HL-60/S4 treated with retinoic acid at 250 ng/mL for 4 days and 3 days (cell line): ENCODE data around the gene AFF3.

Experiments used
- in situ Hi-C: fragments of 300-500 bp; cut with MboI; formaldehyde crosslinking; loops from 2 replicates; pipeline ENCODE4 v1.7.0; 2022; ENCODE audit warnings: low sequenced_read_pairs

The AFF3 gene

DNA sequence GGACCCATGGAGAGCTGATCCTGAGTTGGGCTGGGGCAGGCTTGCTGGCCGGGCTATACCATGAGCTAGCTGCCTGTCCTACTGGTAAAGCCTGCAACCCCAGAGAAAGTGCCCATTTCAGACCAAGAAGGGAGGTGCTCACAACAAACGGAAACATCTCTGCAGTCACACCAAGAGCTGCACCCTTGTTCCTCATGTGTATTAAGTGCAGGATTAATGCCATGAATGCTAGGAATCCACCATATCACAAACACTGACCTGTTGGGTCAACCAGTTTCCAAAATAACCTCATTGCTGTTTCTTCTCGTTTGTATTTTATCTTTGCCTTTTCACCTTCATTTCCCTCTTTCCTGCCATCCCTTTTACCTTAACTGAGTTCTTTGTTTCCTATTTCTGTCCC, 69.9 kb downstream of the AFF3 start:
- in situ Hi-C loops = no loop called here

DNA sequence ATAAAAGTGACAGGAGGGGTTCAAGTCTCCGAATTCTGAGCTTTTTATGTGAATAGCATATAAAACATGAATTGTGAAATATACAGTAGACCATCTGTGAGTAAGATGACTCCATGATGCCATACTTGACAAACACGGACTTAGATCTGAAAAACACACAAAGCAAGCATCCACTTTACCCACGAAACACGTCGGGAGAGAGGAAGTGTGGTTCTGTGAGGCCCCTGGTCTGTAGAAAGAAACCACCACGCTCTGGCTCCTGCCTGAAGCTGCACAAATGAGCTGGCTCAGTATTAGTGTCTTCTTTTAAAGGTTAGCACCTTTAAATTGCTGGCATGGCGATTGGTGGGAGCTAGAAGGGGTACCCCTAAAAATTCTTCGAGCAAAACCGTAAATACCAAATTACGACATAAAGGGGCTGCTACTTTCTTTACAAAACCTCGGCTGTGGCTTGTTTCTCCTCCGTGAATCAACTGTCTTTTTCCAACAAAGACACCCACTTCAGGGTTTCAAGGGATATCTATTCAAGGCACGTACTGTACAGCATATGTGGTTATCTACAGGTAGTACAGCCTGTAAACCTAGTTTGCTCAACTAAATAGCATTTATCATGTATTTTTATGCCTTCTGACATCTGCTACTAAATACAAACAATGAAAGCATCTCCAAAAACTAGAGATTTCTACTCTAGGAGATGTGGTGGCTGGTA, 70.9 kb downstream of the AFF3 start:
- in situ Hi-C loops = no loop called here

DNA sequence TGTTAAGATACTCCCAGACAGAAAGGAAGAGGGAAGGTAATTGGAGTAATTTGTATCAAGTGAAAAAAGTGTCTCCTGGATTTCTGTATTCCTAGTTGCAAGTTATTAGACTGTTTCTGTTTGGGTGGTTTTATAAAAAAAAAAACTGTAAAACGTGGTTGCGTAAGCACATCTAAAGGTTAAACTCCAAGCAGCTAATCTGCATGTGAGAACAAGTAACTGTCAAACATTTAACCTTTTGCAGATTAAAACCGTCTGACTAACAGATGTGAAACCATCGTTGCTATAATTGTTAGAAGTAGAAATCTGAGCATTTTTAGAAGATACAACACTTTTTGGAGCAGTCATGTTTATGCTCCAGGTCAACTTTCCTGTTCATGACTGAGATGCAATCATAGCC, 72.3 kb downstream of the AFF3 start:
- in situ Hi-C loops = no loop called here

DNA sequence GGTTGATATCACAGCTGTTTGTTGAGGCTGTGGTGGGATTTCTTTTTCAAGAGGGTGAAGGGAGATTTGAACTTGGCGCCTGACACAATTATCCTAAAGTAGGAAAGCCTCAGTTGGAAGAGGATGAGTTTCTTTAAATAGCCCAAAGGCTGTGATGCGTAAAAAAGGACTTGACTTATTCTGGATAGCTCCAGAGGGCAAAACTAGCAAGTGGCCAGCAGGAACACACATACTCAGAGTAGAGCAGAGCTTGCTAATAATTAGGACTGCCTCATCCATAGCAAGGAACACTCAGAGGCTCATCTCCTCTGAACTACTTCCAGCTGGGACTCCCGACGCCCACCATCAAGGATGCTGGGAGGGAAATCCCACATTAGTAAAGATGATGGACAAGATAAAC, 74.0 kb downstream of the AFF3 start:
- in situ Hi-C loops = no loop called here

DNA sequence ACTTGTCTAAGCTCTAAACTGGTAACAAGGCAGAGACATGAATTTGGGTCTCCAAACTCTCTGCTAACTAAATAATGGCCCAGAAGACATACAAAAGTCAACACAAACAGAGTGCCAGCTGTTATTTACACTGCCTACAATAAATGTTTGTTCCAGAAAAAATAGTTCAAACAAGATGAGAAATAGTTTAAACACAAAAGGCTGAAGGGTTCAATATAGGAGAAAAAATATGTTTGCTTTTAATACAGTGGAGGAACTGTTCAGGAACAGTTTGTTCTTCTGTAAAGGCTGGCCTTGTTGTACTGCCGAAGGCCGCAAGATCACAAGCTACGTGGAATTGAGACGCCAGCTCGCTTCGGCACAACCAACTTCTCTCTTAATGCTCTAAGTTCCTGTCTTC, 74.6 kb downstream of the AFF3 start:
- in situ Hi-C loops = no loop called here

DNA sequence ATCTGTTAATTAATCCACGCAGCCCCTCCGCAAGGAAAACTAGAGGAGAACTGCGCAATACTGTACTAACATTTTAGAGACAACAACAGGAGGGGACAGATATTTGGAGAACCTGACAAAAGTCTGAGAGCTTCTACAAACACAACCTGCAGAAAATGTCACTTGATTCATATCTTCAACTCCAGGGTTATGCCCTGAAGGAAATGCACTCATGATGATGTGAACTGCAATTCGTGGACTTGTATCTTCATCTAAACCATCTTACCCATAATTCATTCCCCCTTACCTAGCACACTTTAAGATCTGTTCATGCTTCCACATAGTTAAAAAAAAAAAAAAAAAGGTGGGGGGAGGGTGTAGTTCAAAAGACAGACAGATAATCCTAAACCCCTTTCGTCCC, 75.5 kb downstream of the AFF3 start:
- in situ Hi-C loops = no loop called here

DNA sequence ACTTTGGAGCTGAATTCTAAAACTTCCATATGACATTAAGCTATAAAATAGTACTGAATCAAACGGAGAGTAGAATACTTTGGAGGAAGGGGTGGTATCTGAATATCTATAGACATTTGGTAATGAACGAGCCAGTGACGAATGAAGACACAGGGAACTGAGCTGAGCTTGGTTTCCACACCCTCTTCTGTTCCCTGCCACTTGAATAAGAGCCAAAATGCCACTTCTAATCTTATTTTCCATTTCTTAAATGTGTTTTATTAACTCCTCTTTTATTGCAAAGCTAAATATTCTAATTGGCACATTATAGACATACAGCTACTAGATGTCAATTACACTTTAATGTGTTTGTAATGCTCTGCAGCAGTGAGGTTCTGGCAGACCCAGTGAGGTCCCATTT, 76.1 kb downstream of the AFF3 start:
- in situ Hi-C loops = no loop called here

DNA sequence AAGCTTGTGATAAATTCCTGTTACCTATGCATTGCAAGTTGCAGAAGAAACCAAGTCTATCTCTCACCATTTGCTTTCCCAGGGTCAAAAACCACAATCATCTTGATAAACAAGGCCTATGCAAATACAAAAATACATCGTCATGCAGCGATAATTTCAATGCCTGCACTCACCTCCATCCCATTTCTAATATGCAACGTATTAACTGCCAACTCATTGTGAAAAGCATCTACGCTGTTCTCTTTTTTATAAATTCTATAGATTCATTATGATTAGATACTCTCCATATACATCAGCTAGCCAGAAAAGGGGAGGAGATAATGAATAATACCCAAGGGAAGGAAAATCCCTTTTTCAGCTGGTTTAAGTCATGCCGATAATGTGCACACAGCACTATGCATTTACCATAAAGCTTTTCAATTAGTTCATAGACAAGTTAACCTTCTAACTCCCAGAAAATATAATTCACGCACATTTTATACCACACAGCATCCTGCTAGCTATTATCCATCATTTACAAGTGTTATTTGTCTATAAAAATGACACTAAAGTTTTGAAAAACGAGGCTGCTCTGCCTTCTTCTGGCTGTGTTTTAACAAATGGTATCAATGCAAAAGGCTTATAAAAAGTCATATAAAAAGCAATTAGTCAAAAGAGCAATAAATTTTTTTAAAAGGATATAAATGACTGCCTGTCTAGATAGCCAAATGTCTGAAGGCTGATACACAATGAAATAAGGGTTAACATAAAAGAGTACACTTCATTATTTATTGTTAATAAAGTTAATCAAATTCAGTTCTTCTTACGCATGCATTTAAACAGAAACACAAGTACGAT, 77.6 kb downstream of the AFF3 start:
- in situ Hi-C loops = no loop called here

DNA sequence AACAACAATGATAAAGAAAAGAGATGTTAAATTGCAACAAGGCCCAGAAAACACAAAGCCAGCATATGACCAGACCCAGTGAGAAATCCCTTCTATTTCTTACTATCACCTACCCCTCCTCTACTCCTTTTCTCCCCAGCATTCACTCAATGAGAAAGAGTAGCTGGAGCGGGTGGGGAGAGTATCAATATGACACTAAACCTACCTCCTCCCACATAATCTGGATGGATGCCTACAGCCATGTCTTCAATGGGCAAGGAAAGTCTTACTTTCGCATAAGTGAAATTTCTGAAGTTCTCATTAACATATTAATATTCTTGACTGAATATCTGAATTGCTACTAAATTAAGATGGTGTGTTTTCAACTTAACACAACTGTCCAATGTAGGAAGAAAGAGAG, 78.2 kb downstream of the AFF3 start:
- in situ Hi-C loops = no loop called here

DNA sequence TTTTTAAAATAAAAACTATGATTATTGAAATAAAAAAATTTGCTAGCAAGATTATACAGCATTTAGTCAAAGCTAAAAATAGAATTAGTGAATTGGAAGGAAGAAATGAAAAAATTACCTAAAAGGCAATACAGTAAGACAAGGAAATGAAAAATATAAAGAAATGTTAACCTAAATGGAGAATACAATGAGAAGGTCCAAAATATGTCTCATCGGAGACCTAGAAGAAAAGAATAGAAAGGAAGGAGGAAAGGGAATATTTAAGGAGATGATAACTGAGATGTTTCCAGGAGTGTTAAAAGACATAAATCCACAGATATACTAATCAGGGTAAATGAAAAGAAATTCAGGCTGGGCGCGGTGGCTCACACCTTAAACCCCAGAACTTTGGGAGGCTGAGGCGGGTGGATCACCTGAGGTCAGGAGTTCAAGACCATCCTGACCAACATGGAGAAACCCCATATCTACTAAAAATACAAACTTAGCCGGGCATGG, 78.9 kb downstream of the AFF3 start:
- in situ Hi-C loops = no loop called here

DNA sequence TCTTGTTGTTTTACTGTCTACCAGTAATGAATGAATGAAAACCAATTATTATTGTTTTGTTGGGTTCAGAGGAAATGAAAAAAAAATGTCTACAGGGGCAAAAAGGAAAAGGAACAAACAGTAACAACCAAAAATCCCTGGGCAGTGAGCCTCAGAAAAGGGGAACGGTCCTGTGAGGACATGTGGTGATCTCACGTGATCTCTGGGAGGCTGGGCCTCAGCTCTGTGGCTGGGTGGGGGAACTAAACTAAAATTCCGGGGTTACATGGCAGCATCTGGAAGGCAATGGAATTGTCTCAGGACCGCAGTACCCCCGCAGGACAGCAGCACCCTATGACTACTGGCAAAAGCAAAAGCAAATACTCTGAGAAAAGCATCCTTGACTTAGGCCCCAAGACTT, 80.1 kb downstream of the AFF3 start:
- in situ Hi-C loops = no loop called here

DNA sequence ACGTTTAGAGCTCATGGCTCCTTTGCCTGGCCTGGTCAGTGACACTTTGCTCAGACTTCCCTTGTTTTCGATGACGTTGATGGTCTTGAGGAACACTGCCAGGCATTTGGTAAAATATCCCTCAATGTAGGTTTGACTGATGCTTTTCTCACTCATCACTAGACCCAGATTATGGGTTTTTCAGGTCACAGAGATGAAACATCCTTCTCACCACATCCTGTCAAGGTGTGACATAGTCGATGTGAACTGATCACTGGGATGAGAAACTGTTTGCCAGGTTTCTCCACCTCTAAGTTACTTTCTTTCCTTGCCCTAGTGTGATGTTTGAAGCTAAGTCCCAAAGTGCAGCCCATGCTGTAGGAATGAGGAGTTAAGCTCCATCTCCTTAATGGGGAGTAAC, 81.5 kb downstream of the AFF3 start:
- in situ Hi-C loops = no loop called here

DNA sequence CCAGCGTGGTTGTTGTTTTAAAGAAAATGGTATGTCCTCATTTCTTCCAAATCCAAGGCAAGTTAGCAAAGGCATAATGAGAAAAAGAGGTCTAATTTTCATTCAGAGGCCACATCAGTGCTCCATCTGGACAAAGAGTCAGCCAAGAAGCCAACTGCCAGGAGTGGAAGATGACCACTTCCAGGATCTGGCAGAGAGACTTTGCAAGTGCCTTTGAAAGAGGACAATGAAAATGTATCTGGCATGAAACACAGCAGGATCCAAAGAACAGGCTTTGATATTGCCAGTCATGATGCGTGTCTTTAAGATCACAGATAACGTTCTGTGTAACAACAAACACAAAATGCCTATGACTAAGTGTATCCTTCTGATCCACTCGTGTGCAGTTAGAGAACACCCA, 82.8 kb downstream of the AFF3 start:
- in situ Hi-C loops = no loop called here

DNA sequence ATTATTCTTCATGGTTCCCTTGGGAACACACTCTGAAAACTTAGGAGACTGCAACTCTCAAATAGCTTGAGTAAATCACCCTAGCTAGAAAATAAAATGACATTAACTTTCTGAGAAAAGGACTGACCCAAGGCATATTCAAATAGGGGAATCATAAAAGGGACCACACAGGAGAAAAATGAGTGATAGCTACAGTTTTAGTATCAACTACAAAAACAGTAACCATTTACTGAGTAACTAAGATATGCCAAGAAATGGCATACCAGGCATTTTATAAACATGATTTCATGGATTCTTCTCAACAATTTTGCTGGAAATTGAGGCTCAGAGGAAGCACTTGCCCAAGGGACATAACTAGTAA, 84.5 kb downstream of the AFF3 start:
- in situ Hi-C loops = no loop called here

DNA sequence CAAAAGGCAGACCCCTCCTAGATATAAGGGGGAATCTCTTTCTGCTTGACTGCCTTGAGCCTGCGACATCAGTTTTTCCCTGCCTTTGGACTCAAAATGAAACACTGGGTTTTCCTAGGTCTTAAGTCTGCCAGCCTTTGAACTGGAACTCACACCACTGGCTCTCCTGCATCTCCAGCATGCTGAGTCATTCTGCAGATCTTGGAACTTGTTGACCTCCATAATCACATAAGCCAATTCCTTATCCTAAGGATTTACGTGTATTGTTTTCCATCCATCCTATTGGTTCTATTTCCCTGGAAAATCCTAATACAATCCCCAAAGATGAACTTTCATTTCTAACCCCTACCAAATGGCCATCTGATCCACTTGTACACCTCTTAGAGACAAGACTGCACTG, 88.0 kb downstream of the AFF3 start:
- in situ Hi-C loops = no loop called here

DNA sequence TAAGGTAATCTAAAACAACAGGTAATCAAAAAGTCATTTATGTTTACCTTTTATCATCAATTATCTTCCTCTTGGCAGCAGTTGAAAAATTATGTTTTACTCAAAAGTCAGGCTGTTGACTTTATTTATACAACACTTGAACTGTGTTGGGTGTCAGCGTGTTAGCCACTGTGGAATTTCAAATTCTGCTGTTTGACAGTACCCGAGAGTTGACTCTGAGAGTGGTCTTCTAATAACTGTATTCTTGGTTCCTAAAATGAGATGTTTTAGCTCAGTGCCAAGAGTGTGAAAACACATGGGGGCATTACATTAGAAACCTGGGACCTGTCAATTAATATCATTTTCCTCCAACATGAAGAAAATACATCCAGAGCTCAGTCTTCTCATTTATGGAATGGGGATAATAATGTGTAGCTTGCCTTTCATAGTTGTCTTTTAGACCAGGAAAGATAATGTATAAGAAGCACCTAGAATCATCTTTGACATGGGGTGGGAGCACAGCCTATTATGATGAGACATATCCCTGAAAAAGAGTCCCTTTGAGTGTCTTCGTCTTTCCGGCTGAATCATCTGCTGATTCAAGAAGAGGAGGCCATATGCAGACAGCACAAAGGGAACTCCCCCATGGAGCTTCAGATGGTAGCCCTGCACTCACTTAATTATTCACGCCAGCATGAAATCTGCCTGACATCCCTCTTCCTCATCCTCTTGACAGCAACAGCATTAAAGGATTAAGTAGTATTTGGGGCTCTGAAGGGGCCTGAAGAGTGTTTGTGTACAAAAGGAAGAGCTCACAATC, 89.1 kb downstream of the AFF3 start:
- in situ Hi-C loops = no loop called here

DNA sequence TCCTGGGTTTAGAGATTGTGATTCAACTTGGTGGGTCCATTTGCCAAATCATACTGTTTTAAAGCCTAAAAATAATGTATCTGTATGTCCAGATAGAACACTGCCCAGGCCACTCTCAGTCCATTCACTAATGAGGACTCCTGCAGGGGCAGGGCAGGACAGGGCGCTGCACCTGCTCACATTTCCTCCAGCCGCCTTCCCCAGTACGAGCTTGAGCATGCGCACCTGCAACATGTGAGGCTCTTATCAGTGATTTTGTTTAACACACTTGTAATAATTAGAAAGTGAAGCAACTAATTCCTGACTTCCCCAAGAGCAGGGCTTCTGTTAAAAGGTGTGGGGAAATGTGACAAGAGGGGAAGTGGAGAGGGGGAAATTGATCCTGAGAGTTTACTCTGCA, 89.7 kb downstream of the AFF3 start:
- in situ Hi-C loops = no loop called here

DNA sequence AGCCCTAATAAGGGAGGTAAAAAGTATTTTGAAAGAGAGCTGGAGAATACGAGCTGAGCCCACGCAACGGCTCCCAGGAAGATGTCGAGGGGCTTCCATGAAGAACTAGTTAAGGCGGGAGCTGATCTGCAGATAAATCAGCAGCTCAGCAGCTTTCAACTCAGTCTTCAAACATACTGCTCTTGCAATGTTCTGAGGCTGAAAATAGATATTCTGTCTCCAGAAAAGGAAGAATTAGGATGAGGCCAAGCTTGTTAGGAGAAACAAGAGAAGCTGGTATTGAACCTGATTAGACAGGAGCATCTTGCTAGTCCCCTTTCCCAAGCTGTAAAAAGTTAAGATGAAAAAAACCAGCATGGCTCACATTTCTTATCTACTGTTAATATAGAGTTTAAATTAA, 91.1 kb downstream of the AFF3 start:
- in situ Hi-C loops = no loop called here

DNA sequence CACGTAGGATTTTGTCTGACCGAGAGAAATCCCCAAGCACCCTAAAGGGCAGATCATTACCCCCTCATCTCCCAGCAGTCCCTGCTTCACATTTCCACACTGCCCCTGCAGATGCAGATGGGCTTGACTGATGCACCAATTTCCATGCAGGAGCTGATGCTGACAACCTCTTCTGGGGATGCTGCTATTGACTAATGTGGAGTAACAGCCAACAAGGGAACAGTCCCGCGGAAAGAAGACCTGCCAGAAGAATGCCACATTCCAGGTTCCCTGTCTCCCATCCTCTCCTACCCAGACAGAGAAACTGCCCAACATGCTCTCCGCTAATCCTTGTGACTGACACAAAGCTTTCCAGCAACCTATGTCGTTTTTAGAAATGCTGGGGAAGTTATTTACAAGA, 91.7 kb downstream of the AFF3 start:
- in situ Hi-C loops = no loop called here

DNA sequence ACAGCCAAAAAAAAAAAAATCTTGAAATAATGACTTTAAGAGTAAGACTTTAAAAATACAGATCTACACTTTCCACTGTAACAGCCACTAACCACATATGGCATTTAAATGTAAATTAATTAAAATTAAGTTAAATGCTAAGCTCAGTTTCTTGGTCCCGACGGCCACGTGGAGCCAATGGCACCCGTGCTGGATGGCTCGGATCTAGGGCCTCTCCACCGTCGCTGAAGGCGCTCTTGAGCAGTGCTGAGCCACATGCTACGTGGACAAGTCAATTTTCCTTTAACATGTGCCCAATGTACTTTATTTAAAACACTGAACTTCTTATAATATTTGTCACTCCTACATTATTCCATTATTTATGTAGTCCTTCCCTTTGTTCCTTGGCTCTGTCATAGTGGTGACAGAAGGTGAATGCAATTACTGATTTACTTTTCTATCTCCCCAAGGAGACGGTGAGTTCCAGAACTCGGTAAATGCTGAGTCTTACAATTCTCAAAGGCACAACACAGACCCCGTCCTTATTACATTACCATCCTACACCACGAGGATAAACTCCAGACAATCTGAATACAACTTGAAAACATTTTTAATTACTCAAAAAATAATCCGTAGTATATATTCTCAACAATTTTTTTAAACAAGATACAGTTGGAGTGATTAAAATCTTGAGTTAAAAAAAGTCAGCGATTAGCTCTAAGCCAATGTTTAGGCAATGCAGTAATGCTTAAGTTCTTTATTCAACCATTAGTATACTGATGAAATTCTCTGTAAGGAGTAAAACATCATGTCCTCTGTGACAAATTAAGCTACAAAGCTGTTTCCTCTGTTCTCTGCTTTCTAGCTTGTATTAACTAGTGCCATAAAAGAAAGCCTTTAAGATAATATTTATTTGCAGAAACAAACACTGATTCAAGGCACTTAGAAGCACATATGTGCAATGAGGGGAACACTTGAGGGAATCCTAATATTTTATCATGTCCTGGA, 95.1 kb downstream of the AFF3 start:
- in situ Hi-C loops = no loop called here

DNA sequence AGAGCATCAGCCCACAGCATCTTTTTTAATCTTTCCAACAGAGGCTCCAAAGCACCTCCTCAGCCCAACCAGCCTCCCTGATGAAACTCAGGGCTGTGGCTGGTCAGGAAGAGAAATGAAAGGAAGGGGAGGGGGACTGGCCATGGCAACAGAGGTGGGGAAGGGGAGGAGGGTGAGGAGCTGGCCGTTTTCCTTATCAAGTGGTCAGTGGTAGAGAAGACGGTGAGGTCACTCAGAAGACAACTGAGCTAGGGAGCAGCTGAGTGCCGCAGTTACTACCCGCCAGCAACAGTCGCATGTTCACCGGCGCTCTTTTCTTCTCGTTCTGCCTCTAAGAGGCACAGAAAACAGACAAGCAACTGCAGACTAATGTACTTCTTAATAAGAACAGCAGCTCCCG, 97.4 kb downstream of the AFF3 start:
- in situ Hi-C loops = no loop called here
